NCI-H2227 (cell line): ENCODE measurements around the gene NPHP4.

Experiments used
- DNase-seq: peaks from one replicate; lab custom pipeline; 2025; ENCODE audit not compliant: unreplicated experiment; lab: John Stamatoyannopoulos, UW

The NPHP4 gene

GRCh38 chr1:5882367-5883128, 109.7 kb downstream of the NPHP4 start:
- no peak for DNase-seq

- no peak for DNase-seq
Observed at GRCh38 chr1:5881526-5882222, 110.6 kb downstream of the NPHP4 start.

GRCh38 chr1:5880630-5881405, 111.4 kb downstream of the NPHP4 start:
- no peak for DNase-seq

GRCh38 chr1:5879421-5879820, 112.8 kb downstream of the NPHP4 start:
- DNase-seq = no peak

DNA sequence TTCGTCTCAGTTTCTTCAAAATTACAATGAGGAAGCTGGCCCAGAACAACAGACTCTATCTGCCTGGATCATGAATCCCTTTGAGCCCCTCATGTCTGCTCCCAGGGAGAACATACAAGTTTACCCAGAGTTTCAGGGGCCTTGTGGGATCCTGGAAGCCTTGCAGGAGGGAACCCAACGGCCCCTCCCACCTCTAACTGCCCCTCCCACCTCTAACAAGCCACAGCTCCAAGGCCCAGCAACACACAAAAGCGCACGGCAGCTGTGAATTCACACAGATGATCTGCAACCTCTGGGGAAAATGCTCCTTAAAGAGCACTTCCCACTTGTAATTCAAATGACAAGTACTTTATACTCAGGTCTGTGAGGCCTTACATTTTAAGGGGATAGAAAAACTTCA, 113.3 kb downstream of the NPHP4 start:
- no peak for DNase-seq

- no peak for DNase-seq
Observed at GRCh38 chr1:5877683-5878530, 114.3 kb downstream of the NPHP4 start.

DNA sequence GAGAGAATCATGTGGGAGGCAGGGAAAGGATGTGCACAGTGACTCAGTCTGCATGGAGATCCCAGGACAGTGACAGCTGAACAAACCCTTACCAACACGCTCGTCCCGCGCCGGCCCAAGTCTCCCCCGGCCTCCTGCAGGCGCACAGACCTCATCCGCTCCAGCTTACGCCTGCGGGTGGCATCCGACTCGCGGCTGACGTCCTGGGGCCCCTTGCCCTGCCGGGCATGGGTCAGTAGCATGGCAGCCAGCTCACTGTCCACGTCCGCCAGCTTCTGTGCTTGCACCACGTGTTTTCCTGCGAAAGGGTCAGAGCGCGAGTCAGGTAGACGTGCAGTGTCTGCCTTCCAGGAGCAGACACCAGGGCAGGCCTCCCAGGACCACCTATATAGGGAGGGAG, 115.2 kb downstream of the NPHP4 start:
- DNase-seq = no peak

- no peak for DNase-seq
Observed at GRCh38 chr1:5876094-5876650, 116.1 kb downstream of the NPHP4 start.

- DNase-seq = no peak
Observed at GRCh38 chr1:5875345-5875910, 116.8 kb downstream of the NPHP4 start.

GRCh38 chr1:5874416-5875110, 117.7 kb downstream of the NPHP4 start:
- no peak for DNase-seq

- no peak for DNase-seq
Observed at GRCh38 chr1:5873556-5873955, 118.7 kb downstream of the NPHP4 start.

DNA sequence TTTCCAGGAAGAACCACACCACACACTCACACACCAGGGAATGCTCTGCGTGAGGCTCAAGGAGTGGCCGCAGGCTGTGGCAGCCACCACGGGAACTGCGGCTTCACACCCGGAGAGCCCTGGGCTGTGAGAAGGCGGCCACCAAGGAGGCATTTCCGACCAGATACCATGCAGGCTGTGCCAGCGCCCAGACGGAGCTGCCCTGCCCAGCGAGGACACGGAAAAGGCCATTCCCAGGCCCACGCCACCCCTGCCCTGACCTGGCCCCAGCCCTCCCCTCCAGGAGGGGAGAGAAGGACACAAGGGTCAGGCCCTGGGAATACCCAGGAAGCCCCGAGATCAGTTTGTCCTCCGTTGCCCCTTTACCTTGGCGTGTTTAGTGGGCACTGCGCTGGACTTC, 119.3 kb downstream of the NPHP4 start:
- no peak for DNase-seq

GRCh38 chr1:5868931-5869500, 123.2 kb downstream of the NPHP4 start:
- no peak for DNase-seq

GRCh38 chr1:5865774-5866173, 126.5 kb downstream of the NPHP4 start:
- DNase-seq = no peak

GRCh38 chr1:5865056-5865455, 127.2 kb downstream of the NPHP4 start:
- DNase-seq = no peak

- no peak for DNase-seq
Observed at GRCh38 chr1:5864256-5864655, 128.0 kb downstream of the NPHP4 start.

GRCh38 chr1:5863238-5863637, 129.0 kb downstream of the NPHP4 start:
- DNase-seq = no peak

DNA sequence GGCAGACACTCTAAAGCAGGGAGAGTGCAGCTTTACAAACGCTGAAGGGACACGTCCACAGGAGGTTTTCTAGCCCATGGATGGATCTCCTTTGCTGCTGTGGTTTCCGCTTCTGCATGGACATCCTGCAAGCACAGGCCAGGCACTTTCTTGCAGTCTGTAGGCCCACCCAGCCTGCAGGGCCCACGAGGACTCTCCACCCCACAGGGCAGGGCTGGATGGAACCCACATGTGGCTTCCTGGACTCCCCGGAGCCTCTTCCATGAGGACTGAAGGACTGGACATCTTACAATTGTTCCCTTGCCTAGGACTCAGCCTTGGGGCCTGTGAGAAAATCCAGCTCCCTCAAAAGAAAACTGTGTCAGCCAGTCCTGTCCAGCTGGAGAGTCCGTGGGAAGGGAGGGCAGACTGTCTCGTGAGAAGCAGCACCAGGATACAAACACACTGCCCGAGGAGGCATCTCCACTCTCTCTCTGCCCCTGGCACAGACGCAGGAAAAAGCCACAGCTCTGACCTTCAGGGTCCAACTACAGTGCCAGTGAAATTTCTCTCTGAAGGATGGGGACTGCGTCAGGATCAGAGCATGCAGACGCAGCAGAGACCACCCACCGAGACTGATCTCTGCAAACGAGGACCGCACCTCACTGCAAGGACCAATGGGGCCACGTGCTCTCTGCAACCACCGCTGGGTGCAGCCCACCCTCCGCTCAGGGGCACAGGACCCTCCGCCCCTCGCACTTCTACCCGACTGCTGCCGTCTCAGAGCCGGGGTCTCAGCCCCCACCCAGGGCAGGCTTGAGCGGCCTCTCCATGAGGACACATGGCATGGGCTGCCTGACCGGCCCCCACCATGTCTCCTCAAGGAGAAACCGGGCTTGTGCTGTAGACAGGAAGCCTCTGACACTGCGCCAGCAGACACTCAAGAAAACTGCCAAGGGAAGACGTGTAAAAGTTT, 130.1 kb downstream of the NPHP4 start:
- no peak for DNase-seq
